ENCODE measurements around the gene LRP5.

Gene LRP5

DNA sequence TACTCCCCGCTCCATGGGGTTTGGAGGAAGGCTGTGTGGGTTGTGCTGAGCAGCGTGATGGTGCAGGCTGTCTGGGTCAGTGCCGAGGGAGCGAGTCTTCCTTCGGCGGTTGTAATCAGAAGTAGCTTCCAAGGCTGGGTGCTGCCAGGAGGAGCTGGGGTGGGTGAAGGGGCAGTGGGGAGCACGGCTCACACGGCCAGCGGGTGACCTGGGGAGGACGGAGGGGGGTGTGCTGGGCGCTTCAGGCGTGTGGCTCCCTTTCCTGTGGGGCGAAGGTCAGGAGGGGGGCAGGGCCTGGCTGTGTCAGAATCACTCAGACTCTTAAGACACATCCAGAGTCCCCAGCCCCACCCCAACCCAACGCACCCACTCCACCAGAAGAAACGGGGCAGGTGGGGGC is 60.2 kb downstream of the LRP5 start:
- no peak for FAIRE-seq

DNA sequence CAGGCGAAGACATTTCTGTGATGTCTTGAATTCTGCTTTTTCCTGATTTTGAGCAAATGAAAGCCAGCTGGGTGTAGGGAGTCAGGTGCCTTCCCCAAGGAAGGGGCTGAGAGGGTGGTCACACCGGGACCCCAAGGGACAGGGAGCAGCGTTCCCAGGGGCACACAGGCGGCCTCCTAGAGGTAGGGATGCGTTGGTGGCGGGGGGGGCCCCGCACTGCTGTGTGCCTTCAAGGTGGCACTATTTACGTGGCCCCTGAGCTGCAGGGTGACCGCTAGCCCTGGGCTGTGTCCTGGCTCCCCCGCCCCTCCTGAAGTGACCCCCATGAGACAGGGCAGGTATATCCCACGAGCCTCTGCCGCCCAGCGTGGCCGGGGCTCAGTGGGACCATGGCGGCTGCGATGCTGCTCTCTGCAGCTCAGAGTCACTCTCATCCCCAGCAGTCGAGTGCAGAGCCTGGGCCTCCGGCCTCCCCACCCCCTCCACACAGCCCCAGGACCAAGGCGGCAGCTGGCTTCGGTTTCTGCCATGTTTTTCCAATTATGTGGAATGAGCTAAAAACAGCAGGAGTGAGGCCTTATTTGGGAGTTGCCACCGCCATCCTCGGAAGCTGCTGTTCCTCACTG is 60.9 kb downstream of the LRP5 start:
- FAIRE-seq, result no peak

- no peak for FAIRE-seq
Measured at GRCh38 chr11:68373815-68374501, 61.6 kb downstream of the LRP5 start.

DNA sequence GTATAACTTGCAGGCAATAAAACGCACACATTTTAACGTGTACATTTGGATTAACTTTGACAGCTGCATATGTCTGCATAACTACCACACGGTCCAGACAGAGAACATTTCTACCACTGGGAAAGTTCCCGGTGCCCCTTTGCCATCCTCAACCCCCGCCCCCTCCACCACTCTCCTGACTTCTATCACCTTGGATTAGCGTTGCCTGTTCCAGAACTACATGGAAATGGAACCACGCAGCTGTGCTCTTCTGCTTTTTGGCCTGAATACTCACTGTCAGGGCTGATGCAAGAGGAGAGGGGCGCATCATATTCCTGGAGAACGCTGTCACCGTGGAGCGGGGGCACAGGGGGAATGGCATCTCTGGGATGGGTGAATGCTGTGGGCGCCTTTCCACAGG is 62.1 kb downstream of the LRP5 start:
- FAIRE-seq, result no peak

DNA sequence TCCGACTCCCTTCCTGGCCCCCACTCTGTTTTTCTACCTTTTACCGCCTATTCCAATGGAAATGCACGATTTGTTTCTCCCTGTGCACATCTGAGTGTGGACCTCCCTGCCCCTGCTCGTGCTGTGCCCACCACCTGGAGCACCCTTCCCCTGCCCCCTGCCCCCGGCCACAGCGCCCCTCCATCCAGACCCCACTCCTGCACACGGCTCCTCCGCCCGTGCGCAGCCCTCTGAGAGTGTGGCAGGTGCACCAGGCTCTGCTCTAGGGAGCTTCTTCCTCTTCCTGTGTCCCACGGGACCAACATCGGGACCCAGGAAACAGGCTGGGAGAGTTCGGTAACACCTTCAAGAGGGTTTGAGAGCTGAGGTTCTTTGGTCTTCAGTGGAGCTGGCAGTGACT is 62.9 kb downstream of the LRP5 start:
- no peak for FAIRE-seq

DNA sequence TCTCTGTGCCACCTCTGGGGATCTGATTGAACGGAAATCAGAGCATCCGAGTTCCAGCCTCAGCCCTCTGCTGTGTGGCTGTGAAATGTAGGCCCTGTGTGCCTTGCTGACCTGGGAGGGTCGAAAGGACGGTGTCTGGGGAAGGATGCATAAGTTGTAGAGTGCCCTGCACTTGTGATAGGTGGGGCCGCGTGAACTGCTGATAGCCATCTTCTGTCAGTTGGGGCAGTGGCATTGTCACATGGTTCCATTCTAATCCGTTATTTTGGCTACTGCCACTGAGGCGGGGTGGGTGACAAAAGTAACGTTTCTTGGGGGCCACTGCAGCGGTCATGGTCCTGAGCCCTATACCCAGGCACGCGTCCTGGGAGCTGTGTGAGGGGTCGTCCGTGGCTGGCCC is 63.4 kb downstream of the LRP5 start:
- FAIRE-seq, result no peak

GRCh38 chr11:68377389-68377795 is 65.0 kb downstream of the LRP5 start:
- FAIRE-seq, result no peak

DNA sequence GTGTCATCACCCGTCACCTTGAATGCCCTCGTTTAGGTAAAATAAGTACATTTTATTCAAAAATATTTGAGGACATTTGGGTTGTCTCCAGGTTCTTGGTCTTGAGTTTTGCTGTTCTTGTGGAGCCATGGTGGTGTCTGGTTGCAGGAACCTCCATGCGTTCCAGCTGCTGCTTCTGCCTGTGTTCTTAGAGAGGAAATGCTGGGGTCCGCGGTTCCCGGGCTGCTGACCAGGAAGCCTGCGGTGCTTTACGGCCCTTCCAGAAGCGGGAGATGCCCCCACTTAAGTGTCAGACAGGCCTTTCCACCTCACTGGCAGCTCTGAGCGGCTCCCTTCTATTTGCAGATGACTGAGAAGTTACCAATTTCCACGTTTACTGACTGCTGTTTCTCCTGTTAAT is 66.8 kb downstream of the LRP5 start:
- FAIRE-seq, result no peak

- no peak for FAIRE-seq
Measured at GRCh38 chr11:68380786-68381622, 68.6 kb downstream of the LRP5 start.

DNA sequence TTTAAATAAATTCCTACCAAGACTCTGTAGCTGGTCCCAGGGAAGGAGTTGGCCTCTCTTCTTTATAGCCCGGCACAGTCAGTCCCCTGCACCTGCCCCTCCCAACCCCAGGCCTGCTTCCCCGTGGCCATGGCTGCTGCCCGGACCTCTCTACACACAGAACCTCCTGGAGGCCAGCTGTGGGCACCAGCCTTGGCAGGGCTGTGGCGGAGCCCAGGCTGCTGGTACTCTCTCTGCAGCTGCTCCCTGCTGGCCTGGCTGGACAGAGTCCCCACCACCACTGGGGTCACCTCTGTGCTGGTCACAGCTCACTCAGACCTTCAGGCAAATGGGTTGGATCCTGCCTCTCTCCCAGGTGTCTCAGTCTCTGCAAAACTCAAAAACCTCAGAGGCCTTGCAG is 69.3 kb downstream of the LRP5 start:
- FAIRE-seq, result no peak

DNA sequence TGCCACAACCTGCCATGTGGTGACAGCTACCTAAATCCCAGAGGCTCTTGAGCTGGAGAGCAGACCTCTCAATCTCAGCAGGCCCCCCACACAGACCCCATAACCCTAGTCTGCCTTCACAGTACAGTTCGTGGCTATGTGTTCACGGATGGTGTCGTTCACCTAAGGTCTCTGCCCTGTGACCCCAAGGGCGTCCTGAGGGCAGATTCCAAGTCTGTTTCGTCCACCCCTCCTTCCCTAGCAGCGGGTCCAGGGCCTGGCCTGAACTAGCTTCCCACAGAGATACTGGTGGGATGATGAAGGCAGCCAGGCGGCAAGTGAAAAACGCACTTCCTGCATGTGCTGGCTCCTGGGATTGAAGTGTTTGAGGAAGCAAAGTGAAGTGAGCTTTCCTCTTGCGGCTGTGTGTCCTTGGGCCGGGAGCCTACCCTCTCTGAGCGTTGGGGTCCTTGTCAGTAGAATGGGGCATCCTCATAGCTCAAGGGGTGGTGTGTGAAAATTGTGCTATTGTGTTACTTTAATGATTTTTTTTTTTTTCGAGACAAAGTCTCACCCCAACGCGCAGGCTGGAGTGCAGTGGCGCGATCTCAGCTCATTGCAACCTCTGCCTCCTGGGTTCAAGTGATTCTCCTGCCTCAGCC is 70.1 kb downstream of the LRP5 start:
- FAIRE-seq, result no peak

DNA sequence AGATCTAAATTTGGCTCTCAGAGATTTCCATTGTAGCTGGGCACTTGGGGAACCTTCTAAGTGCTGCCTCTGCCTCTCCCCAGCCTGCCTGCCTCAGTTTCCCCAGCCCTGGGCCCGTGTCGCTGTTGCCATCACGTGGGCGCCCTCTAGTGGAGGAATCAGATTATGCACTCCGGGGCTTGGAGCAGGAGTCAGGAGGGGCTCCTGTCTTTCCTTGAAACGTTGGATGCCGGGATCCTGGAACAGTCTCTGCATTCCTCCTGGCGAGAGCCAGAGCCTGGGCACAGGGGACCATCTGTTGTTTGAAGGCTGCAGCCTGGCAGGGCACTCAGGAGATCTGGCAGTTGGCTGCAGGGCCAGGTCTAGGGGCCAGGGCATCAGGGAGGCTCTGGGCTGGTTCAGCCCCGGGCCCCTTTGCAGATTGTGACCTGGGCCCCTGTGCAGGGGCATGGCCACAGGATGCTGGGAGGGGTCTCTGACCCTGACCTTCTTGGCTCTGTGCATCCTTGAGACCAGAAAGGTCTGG is 71.6 kb downstream of the LRP5 start:
- no peak for FAIRE-seq

DNA sequence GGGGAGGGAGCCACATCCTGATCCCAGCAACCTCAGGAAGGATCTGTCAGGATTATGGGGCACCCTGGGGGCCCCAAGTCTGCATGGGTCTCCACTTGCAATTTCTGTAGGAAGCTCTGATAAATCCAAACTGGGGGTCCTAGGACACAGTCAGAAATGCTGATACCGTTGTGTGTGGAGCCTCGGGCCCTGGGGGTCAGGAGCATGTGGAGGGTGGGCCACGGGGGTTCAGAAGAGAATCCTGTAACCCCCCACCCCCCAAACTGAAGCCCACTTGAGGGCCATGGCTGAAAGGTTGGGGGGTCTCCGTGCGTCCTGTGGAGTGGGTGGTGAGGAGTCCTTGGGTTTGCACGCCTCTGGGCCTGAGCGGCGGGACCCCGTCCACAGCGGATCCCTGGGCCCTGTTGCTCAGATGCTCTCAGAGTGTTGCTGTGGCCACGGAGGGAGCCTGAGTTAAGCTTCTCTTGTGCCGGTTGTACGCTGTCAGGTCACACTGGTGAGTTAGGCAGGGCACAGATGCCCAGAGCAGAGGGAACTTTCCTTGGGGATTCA is 72.2 kb downstream of the LRP5 start:
- no peak for FAIRE-seq

- no peak for FAIRE-seq
Measured at GRCh38 chr11:68385128-68385527, 72.7 kb downstream of the LRP5 start.

DNA sequence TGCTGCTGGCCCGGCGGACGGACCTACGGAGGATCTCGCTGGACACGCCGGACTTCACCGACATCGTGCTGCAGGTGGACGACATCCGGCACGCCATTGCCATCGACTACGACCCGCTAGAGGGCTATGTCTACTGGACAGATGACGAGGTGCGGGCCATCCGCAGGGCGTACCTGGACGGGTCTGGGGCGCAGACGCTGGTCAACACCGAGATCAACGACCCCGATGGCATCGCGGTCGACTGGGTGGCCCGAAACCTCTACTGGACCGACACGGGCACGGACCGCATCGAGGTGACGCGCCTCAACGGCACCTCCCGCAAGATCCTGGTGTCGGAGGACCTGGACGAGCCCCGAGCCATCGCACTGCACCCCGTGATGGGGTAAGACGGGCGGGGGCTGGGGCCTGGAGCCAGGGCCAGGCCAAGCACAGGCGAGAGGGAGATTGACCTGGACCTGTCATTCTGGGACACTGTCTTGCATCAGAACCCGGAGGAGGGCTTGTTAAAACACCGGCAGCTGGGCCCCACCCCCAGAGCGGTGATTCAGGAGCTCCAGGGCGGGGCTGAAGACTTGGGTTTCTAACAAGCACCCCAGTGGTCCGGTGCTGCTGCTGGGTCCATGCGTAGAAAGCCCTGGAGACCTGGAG is 74.1 kb downstream of the LRP5 start:
- no peak for FAIRE-seq

- FAIRE-seq, result no peak
Measured at GRCh38 chr11:68387840-68388239, 75.4 kb downstream of the LRP5 start.

GRCh38 chr11:68388595-68389198 is 76.3 kb downstream of the LRP5 start:
- FAIRE-seq, result no peak

- no peak for FAIRE-seq
Measured at GRCh38 chr11:68390315-68390714, 77.9 kb downstream of the LRP5 start.

- FAIRE-seq, result no peak
Measured at GRCh38 chr11:68392822-68393221, 80.4 kb downstream of the LRP5 start.

DNA sequence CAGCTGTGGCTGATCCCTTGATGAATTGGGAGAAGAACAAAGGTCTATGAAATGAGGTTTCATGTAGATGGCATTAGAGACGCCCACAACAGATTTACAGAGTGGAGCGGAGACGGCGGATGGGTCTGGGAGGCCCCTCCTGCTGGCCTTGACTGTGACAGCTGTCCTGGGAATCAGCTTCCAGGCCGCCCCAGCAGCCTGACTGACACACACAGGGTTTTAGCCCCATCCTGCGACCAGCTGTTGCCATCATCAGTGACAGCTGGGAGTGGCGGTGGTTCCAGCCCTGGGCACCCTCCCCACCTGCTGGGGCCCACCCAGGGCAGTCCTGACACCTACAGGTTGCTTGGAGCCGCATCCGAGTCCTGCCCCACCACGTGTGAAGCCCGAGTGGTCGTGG is 84.1 kb downstream of the LRP5 start:
- FAIRE-seq, result no peak

DNA sequence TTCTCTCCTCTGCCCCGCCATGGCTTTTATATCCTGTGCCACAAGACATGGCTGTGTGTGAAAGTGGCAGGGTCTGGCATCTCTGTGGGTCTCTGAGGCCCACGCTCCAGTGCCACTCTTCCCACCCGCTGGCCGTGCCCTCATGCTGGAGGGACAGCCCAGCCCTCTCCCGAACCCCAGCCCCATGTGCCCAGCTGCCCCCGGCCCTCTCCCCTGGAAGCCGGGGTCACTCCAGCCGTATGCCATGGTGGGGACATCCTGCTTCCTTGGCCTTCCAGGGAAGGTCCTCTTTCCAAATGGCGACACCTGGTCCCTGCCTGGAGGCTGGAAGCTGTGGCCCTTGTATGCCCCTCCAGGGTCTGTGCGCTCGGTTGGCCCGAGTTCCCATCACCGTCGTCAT is 84.9 kb downstream of the LRP5 start:
- FAIRE-seq, result no peak
